ENCODE measurements around the gene COPG1.

GRCh38 chr3:129304962-129305222 lies 55.5 kb downstream of the COPG1 start:
- no peak for TF ChIP-seq CTCF (IDR thresholded peaks at IDR 0.05)
- no peak for TF ChIP-seq EP300 (IDR thresholded peaks at IDR 0.05)
- TF ChIP-seq POLR2A (IDR thresholded peaks at IDR 0.05) = no peak
